NOMO-1 treated with dmso at 0.1 percent for 144 hours (cell line): ENCODE data around the gene CFAP92.

Source experiments
- DNase-seq: peaks from one replicate; lab custom pipeline; 2025; ENCODE audit not compliant: unreplicated experiment; lab: John Stamatoyannopoulos, UW

The CFAP92 gene, protein sequence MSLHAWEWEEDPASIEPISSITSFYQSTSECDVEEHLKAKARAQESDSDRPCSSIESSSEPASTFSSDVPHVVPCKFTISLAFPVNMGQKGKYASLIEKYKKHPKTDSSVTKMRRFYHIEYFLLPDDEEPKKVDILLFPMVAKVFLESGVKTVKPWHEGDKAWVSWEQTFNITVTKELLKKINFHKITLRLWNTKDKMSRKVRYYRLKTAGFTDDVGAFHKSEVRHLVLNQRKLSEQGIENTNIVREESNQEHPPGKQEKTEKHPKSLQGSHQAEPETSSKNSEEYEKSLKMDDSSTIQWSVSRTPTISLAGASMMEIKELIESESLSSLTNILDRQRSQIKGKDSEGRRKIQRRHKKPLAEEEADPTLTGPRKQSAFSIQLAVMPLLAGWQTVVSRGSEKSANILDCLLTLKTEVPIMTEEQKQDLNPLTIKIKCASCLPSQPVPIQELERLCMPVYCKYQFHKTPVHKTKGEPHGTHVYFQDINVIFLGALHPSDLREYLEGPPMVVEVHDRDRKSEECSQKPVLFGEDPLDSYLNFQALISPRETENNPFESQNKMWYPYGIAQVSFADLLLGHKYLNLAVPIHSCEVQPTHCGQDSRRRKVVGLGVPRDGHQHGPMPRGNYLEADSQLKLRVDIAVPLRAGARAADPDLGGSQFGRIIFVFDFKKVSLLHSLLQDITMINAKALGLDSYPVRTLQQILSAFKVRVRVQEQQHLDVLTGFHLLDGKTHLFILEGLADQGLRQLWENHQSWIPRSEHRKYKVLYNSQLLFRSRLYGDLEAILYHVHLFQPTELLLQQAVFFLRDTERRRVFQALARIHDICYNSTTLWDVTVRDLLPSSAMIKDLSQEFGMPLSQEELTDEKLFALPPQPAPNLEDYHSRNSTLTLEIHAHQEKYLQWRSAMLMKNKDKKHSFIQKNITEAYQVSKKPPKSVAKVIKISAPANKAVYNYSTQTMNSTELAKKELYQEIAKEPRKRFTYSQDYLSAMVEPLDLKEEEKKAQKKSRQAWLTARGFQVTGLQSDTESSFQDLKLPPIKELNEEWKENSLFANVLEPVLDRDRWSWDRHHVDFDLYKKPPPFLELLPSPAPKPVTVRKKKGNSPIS

DNA sequence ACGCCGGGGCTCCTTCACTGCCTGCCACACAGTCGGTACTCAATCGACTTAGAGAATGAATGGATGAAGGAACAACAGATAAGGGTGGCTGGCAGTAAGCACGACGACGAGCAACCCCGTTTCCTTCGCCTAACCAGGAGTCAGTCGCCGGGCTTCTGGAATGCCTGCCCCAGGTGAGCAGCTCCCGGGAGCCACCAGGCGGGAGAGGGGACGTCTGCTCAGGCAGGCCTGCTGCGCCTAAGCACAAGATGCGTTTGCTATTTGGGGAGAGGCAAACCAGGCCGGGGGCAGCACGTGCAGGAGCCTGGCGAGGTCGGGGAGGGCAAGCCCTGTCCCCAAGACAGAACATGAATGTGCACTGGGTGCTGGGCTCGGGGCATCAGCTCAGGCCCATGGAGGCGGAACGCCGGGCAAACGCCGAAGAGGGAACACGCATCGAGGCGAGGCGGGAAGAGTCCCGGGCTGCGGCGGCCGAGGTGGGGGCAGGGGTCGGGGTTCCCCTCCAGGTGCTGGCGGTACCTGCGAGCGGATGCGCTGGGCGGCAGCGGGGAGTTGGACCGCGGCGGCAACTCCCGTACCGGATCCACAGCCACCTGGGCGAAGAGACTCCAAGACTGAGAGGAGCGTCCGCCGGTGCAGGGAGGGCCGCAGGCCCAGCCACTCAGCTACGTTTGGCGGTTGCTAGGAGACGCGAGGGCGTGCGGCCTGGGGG, at the start of gene CFAP92:
Gene CFAP92 (minus strand): TSS at position 616 of the 712 bp plus-strand sequence. CDS start 772 bp downstream, outside the sequence.
- DNase-seq = peak; percentile 48

DNA sequence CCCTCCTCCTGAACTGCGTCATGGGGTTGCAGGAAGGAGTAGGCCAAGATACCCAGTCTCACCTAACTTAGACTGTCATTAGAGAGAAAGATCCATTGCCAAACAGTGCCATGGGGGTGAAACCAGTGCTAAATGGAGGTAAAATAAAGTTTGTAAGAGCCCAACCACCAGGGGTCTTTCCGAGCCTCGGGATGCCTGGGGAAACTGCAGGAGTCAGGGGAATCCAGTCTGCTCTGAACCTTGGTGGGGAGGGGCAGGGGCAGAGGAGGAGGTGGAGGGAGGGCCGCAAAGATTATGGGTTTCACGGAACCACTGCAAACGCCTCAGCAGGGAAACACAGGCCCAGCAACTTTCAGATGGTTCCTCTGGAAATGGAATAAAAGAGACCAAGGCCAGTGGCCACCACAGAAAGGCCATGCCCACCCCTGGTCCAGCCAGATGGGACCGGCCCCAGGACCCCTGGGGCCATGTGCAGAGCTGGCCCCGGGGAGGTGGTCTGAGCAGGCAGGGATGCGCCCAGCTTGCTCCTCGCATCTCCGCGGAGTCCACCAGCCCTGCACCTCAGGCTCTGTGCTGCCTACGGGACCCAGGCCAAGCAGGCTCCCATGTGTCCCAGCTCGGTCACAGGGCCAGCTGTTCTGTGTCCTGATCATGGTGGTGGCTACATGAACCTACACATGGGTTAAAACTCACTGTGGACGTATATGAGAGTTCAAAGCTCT, 46.9 kb upstream of the CFAP92 start:
- no peak for DNase-seq

DNA sequence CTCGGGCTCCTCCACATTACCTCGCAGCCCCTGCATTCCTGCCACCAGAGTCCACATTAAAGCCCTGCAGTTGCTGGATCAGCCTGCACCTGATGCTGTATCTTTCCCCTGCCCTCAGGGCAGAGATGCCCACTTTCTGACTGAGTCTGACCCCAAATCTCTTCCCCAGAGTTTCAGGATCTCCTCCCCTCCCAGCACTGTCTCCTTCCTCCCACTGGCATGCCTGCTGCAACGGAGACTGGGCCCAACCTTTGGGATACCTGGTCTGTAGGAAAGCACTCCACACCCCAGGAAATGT, 46.1 kb upstream of the CFAP92 start:
- no peak for DNase-seq

DNA sequence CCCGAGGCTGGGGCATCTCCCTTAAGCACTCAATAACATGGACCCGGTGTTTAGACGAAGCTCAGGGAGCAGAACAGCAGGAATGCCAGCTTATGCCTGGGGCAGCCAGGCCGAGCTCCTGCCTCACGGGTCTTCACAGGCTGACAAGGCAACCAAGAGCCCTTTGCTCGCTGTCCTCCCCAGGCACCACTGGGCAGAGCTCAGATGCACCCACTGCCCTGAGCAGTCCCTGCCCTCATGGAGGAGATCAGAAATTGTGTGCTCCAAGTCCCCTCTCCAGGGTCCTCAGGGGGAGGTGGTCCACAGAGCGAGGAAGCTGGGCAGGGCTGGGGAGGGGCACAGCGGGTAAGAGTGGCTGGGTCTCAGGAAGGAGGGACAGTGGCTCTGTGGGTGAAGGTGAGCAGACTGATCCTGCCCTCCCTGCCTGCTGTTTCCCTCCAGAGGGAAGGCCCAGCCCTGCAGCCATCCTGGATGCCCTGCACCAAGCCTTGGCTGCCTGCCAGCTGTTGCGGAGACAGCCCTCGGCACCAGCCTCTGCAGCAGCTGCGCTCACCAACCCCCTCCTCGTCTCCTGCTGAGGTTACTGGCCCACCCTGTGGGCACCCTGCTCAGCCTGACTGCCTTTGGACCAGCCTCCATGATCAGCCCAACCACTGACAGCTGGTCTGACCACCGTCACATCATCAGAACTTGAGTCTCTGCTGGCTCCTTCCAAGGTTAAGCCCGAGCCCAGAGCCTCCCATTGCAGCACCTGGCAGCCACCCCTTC, 45.6 kb upstream of the CFAP92 start:
- no peak for DNase-seq

DNA sequence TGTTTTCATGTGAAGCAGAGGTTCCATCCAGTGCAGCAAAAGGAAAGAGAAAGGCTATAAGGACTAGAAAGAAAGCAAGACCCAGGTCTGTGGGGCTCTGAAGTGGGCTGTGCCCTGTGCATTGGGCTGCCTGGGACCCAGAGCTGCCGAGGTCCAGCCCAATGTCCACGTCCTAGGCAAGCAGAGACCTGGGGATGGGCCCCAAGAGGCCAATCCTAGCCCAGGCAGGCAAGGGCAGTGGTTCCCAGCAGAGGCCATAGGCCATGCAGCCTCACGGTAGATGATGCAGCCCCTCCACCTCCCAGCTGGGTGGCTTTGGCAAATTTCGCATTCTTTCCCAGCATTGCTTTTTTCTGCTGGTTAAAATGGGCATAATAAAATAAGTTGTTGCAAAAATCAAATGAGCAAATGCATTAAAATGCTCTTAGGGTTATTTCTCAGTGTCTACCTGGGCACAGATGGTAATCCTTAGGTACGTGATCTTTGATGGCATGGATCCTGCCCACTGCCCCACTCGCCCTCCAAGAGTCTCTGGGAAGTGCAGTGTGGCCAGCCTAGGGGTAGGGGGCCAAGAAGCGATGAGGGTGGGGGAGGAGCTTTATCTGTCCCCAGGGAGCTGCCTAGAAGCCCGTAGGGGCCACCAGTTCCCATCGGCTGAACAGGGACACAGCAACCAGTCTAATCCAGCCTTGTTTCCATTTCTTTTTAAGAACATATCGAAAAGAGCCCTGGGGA, 44.4 kb upstream of the CFAP92 start:
- DNase-seq = no peak

DNA sequence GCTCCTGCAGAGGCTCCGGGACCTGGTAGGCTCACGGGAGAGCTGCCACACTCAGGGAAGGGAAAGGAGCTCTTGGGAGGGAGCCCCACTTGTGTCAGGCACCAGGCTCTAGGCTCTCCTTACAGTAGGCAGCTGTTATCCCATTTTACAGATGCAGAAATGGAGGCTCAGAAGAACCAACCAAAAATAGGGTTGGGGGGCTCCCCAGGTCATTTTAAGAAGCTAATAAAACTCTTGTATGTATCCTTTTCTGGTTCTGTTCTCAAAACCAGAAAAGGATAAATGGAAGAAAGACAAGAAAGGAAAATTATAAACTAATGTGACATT, 43.2 kb upstream of the CFAP92 start:
- no peak for DNase-seq

- DNase-seq = no peak
Measured at GRCh38 chr3:129036222-129037092, 42.6 kb upstream of the CFAP92 start.

GRCh38 chr3:129035360-129036221, 41.7 kb upstream of the CFAP92 start:
- no peak for DNase-seq

DNA sequence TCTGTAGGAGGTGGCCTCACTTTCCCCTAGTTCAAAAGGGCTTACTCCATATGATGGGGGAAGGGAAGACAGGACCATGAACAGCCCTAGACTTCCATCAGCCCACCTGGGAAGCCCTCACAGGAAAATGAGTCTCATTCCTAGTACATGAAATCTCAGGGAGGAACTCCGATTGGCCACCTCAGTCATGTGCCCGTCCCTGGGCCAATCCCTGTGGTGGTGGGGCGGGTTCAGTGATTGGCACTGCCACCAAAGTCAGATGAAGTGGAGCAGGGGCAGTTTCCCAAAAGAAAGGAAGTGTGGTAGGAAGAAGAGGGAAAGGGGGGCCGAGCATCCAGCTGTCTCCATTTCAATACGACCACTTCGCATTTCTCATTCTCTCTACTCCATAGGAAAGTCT, 40.8 kb upstream of the CFAP92 start:
- DNase-seq = no peak

GRCh38 chr3:129033633-129034321, 39.9 kb upstream of the CFAP92 start:
- DNase-seq = no peak

DNA sequence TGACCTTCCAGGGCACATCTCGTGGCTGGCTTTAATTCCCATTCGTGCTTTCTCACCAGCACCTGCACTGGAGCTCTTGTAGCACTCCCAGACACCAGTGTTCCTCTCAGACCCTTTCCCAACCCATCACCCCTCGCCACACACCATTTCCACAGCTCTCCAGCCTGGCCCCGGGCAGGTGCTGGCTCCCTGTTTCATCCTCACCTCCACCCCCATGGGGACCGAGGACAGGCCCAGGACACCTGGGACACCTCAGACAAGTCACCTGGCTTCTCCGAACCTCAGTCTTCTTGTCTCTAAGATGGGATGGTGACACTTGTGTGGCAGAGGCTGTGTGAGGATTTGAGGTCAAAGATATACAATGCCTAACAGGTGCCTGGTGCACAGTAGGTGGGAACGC, 39.3 kb upstream of the CFAP92 start:
- DNase-seq = no peak

DNA sequence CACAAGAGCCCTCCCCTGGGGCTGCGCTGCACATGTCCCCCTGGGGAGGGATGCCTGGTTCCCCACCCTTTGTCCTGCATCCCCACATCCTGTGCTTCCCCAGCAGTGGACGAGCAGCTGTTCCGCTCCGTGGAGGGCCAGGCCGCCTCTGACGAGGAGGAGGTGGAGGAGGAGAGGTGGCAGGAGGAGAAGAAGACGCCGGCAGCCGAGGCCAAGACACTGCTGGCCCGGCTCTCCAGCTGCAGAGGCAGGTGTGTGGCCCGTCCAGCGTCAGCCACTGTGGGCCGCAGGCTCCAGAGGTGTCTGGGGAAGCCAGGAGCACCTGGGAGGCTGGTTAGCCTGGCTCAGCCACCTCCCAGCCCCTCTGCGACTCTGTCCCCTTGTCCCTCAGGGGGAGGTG, 38.8 kb upstream of the CFAP92 start:
- no peak for DNase-seq

GRCh38 chr3:129031476-129032215, 37.8 kb upstream of the CFAP92 start:
- no peak for DNase-seq

GRCh38 chr3:129030611-129031010, 36.7 kb upstream of the CFAP92 start:
- DNase-seq = no peak

GRCh38 chr3:129028866-129029265, 35.0 kb upstream of the CFAP92 start:
- DNase-seq = no peak

- DNase-seq = no peak
Measured at GRCh38 chr3:129027544-129027880, 33.6 kb upstream of the CFAP92 start.
